ENCODE results near the gene USF1. TPM values are rescaled to one million over a fixed set of nuclear protein-coding genes. Genes with fewer than 3 reads are reported as not detected.
A peak's percentile ranks its signal among the peaks of the same experiment; 100 is the strongest.

Gene USF1
- total RNA-seq, 2 donors from 2014 or later = 32.7 to 46.5 TPM

GRCh38 chr1:161084597-161084988 is 38.8 kb upstream of the USF1 start:
- no peaks in the 10 kb centered on the region for H3K9me3 ChIP-seq
- H3K4me3 ChIP-seq = no peak overlapping the region
- no peak for ATAC-seq
- no peak for DNase-seq
- peak overlapping the region; percentile 70 to 84 (median 82) for H3K27ac ChIP-seq
- 83 to 85% methylated on average over 1 of the region's 1 CpG for WGBS, 2 donors
- no peaks in the 10 kb centered on the region for H3K36me3 ChIP-seq (replicated peaks in 1 of 2; ENCODE audit: insufficient read depth in 1 of 2, low read depth in 2 of 2)
- H3K27me3 ChIP-seq = no peaks in the 10 kb centered on the region
- intact Hi-C loops (cut with DNase I) = no loop called here
- TF ChIP-seq POLR2A (IDR thresholded peaks at IDR 0.05) = no peak
- no peak for TF ChIP-seq CTCF (IDR thresholded peaks at IDR 0.05)
- peaks cover 70% of the 10 kb centered on the region for H3K4me1 ChIP-seq

- Histone ChIP-seq H3K4me3 (no peak overlapping the region), H3K4me1 (peaks cover 63% of the 10 kb centered on the region), H3K9me3 (no peaks in the 10 kb centered on the region), H3K27me3 (no peaks in the 10 kb centered on the region), H3K27ac (peak overlapping the region; percentile 70 to 84 (median 82)), H3K36me3 (replicated peaks in 1 of 2; ENCODE audit: insufficient read depth in 1 of 2, low read depth in 2 of 2) (no peaks in the 10 kb centered on the region)
- intact Hi-C loops (cut with DNase I) = no loop called here
- no peak for TF ChIP-seq CTCF (IDR thresholded peaks at IDR 0.05)
- no peak for TF ChIP-seq POLR2A (IDR thresholded peaks at IDR 0.05)
- 44 to 47% methylated on average over 9 to 10 of the region's 10 CpGs for WGBS, 2 donors
- DNase-seq = no peak
- no peak for ATAC-seq
Observed at GRCh38 chr1:161083748-161084596, 38.2 kb upstream of the USF1 start.

- intact Hi-C loops (cut with DNase I) = no loop called here
- Histone ChIP-seq H3K4me3 (no peak overlapping the region), H3K36me3 (replicated peaks in 1 of 2; ENCODE audit: insufficient read depth in 1 of 2, low read depth in 2 of 2) (no peaks in the 10 kb centered on the region), H3K9me3 (no peaks in the 10 kb centered on the region), H3K27ac (peak overlapping the region; percentile 70 to 84 (median 82)), H3K4me1 (peaks cover 55% of the 10 kb centered on the region), H3K27me3 (no peaks in the 10 kb centered on the region)
- 47 to 80% methylated on average over 3 to 8 of the region's 8 CpGs for WGBS, 2 donors
- peak; percentile 93 for ATAC-seq
- peak; percentile 86 to 98 (median 91) for DNase-seq
- TF ChIP-seq CTCF (IDR thresholded peaks at IDR 0.05) (no peak), POLR2A (IDR thresholded peaks at IDR 0.05) (no peak)
Observed at GRCh38 chr1:161082996-161083747, 37.4 kb upstream of the USF1 start.

- intact Hi-C loops (cut with DNase I) = no loop called here
- DNase-seq (no peak), ATAC-seq (no peak)
- TF ChIP-seq CTCF (IDR thresholded peaks at IDR 0.05) (no peak), POLR2A (IDR thresholded peaks at IDR 0.05) (no peak)
- peak overlapping the region; percentile 70 to 84 (median 82) for H3K27ac ChIP-seq
- WGBS, 2 donors = 59 to 64% methylated on average over 2 of the region's 2 CpGs
- no peaks in the 10 kb centered on the region for H3K9me3 ChIP-seq
- H3K36me3 ChIP-seq (replicated peaks in 1 of 2; ENCODE audit: insufficient read depth in 1 of 2, low read depth in 2 of 2) = no peaks in the 10 kb centered on the region
- peaks cover 48% of the 10 kb centered on the region for H3K4me1 ChIP-seq
- H3K27me3 ChIP-seq = no peaks in the 10 kb centered on the region
- H3K4me3 ChIP-seq = no peak overlapping the region
Observed at GRCh38 chr1:161082483-161082882, 36.7 kb upstream of the USF1 start.
